Fibroblast of skin of left quadriceps (primary cell): ENCODE data around the gene DLG2.
A peak's percentile ranks its signal among the peaks of the same experiment; 100 is the strongest.

Experiments used
- DNase-seq, 2 experiments: peaks; one replicate each; pipeline ENCODE4 v3.0.0-alpha.2; 2013; ENCODE audit warnings: low read depth in 2 of 2

Gene DLG2

DNA sequence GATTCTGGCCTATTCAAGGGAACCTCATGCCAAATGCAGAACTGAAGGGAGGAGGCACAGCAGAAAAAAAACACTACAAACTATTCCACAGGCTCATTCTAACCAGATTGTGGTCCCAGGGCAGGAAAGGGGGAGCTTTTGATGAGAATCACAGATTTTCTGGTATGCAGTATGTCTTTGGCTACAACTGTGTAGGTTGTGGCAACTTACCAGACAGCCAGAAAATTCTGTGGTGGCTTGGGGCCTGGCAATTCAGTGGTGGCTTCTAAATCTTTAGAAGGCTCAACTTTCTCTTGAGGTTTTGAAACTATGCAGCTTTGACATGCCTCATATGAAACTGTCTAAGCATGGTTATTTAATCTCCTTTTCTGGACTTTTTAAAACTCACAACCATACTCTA, 1490.2 kb downstream of the DLG2 start:
- DNase-seq: peak; percentile 20 to 24

DNA sequence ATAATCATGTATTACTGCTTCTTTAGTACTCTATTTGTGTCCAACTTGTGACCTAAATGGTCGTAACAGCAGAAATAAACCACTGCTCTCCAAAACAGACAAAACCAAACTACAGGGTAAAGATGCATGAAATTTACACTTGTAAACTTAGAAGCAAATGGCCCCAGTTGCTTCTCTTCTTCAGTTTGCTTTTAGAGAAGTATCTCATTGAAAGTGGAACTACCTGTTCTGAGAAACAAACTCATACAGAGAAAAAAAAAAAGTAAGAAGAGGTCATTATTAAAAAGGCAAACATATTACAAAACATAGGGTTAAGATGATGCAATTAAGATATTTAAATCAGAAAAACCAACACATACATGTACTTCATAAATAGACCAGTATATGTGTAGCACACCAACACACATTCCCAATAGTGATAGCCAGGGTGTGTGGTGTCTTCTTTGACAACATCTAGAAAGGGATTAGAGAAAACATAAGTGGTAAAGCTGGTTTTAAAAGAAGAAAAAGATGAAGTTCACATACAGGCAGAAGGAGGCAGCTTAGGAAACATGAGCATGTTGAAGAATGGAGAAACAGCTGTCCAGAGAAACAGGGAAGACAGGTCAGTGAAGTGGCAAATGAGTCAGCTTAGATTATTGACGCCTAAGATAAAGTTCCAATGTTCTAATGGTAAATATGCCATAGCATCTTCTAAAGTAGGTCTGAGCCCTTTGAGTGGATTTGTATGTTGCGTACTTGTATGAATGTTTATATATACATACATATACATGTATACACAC, 1496.3 kb downstream of the DLG2 start:
- DNase-seq: no peak

DNA sequence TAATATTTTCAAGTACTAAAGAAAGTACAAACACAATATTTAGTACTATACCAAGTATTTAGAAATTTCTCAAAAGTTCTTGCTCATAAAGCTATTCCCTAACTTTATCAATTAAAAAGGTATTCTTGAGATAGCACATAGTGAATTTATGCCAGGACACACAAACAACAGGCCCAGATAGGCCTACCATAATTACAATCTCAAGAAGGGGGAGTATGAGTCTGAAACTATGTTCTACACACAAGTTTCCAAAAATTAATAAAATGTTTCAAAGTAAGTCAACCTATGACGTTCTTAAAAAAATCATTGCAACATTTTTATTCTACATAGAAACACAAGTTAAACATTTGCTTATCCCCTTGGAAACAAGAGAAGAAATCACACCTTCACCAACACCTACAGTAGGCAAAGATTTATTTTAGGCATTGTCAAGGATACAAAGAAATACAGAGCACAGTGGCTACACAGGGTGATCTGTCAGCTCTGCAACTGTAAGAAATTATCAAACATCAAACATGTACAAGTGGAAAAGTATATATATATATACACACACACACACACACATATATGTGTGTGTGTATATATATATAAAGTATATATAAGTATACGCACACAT, 1497.1 kb downstream of the DLG2 start:
- no peak for DNase-seq

DNA sequence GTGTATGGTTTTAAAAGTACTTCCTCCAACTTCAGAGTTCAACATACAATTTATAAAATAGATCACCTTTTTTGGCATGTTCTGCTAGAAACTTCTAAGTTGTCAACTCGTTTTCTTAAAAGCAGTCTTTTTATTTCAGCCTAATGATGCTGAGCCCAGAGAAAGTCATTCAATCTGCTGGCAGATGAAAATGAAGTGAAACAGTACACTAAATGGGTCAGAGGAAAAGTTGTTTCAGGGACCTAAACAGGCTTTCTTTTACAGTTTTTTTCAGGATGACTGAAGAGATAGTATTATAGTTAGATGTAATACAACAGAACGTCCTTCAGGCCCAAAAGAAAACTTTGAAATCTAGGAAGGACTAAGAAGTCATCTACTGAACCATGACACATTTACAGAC, 1498.3 kb downstream of the DLG2 start:
- no peak for DNase-seq

DNA sequence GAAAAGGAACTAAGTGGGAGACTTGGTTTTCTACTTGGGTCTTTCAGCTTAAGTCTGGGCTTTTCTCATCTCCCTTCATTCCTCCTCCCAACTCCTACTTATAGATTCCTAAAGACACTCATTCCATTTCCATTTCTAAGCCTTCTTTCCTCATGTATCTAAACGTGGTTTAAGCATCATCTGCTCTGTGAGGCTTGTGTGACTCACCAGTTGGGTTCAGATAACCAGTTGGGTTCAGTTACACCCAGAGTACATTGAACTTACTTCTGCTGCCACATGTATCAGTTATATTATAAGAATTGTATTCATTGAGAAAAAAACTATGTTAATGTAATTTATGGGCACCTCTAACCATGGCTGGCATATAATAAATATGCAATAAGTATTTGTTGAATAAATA, 1509.8 kb downstream of the DLG2 start:
- DNase-seq: no peak

DNA sequence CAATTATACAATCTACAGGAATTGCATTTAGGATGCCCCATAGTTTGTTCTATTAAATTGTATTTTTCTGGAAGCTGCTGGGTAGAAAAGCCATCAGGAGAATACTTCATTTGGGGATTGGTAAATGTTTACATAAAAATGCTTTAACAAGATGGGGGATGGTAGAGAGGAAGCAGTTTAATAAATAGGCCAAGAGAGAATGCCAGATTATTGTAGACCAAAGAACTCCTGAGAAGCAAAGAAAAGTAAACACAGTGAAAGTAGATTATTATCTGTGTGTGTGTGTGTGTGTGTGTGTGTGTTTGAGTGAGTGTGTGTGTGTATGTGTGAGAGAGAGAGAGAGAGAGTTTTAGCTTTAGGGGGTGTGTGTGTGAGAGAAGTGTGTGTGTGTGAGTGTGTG, 1520.6 kb downstream of the DLG2 start:
- DNase-seq: no peak

DNA sequence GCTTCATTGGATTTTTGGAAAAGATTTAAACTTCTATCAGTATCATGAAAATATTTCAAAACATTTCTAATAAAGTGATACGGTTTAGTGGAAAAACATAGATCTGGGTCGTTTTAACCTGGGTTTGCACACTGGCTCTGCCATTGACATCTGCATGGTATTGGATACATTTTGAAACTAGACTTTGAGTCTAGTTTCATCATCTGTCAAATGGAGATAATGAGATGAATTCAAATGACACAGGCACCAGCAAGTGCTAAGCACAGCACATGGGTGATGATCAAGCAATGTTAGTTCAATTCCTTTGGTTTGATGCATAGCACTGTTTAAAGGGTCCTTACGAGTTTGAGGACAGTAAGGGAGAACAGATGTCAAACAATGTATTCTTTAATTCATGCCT, 1522.0 kb downstream of the DLG2 start:
- no peak for DNase-seq

DNA sequence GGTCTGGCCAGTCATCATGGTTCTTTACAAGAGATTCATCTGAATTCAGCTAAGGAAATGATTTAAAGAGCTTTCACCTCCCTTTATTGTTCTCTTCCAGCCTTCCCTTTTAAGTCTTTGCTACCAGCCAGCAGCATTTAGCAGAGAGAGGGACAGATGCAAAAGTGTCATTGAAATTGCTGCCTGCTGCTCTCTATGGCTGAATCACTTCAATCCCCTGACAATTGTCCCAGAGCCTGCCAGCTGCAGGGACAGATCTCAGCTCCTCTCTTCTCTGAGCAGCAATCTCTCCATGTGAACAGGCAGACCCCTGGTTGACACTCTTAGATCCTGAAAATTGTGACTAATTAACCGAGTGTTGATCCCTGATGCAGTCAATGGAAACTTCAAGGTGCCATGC, 1524.0 kb downstream of the DLG2 start:
- no peak for DNase-seq

DNA sequence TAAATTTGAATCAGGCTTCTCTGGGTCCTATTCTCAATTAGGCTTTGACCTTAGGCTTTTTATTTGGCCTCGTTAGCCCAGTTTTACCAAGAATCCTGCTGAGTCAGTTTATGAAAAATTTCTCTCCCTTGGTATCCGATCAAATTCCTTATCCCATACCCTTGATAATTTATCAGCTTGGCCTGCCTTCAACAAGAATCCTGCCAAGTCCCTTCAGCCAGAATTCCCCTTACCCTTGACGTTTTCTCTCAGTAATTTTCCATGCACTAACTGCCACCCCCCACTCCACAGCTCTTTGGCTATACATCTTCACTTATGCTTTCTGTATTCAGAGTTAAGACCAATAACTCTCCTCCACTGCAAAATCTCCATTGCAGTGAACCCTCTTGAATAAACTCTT, 1530.0 kb downstream of the DLG2 start:
- peak in 1 of 2 experiments; percentile 1 for DNase-seq

DNA sequence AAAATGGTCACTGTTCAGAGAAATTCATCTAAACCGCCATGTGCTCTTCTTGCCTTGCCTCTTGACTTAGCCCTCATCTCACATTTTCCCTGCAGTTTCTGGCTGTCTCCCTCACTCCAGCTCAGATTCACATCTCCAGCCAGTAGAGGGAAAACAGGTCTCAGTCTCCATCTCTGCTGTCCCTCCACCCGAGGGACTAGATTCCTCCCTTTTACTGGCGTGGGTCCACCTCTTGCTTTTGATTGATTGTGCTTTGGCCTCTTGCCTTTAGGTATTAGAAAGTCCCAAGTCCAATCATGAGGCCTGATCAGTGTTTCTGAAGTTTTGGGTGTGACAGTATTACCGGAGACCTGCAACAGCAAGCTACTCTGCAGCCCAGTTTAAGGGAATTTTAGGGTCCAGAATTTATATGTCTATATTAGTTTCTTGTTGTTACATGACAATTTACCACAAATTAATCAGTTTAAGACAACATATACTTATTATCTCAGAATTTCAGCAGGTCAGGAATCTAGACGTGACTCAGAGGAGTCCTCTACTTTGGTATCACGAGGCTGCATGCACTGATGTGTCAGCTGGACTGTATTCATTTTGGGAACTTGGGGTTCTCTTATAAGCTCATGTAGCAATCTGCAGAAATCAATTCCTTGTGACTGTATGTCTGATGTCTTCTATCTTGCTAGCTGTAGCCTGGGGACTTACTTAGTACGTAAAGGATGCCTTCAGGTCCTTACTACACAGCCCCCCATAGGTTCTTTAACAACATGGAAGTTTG, 1535.7 kb downstream of the DLG2 start:
- DNase-seq: no peak

DNA sequence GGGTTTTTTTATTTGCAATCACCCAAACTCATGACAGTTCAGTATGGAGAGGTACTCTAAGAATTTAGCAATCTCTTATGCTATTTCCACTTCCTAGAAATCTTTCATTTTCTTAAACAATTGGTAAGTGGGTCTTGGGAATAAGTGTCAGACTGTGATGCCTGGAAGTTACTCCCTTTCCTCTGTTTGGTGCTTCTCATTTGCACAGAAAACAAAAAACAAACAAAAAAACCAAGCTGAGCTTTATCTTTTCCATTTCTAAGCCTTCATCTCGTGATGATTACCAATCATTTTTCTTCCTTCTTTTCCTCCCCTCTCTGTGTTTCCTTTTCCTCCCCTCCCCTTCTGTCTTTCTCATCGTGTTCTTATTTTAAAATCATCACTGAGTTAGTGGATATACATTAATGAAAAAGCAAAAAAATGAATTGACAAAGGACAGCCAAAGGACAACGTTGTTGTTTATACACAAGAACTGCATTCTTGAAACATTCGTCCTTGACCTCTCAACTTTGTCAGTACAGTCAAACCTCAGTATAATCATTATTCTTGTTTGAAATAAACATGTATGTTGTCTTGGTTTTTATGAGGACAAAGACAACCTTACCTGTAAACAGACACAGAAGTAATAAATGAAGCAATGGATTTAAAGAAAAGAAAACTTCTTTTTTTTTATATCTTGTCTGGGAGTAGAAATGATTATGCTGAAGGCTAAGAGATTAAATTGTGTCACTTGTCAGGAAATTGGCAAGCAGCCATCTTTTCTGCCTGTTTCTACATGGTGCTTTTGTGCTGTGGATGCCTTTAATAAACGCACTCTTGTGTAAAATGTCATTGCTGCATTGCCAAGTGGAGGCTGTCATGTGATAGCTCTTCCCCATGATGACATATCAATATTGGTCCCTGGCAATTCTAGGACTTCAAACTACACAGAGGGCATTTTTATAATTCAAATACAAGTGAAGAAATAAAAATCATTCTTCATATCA, 1537.8 kb downstream of the DLG2 start:
- no peak for DNase-seq

DNA sequence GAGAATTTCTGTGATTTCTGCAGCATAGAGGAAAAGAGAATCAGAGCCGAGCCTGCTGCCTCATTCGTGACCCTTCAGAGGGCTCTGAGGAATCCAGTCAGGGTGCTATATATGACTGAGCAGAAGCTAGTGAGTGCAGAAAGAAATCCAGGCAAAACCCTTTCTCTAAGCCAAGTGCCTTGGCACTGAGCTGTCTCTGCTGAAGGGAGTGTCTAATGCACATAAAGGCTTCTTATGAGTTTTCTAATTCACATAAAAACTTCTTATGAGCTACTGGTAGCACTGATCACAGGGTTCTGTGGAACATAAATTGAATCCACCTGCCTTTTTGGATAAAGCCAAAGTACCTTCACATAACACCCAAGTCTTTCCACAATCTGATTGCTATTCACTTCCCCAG, 1555.3 kb downstream of the DLG2 start:
- DNase-seq: no peak

DNA sequence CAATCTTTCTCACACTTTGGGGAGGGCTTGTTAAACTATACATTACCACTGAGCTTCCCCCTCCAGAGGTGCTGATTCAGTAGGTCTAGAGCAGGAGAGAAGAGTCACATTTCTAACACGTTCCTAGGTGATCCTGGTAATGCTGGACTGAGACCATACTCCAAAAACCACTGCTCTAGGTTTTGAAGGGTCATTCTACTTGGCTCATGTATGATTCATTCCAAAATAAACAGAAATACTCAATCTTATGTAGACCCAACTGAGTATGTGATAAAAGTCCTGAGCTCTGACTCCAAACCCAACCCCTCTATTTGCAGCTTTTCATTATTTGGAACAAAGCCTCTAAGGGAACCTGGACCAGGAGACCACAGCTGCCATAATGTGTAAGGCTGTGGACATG, 1558.1 kb downstream of the DLG2 start:
- no peak for DNase-seq

DNA sequence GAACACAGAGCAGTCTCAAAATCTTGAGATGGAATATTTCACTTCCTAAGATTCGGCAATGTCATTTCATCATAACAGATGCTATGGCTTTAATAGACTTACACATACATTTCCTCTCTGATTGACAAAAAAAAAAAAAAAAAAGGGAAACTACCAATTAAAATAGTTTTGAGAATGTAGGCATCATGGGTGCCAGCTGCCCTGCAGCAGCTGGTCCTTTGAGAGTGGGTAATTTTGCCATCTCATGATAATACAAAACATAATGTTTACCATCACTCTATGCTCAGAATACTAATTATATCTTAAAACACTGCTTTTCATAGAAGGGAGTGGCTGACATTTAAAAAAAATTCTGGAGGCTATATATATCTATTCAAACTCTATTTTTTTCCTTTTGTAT, 1565.4 kb downstream of the DLG2 start:
- DNase-seq: no peak

DNA sequence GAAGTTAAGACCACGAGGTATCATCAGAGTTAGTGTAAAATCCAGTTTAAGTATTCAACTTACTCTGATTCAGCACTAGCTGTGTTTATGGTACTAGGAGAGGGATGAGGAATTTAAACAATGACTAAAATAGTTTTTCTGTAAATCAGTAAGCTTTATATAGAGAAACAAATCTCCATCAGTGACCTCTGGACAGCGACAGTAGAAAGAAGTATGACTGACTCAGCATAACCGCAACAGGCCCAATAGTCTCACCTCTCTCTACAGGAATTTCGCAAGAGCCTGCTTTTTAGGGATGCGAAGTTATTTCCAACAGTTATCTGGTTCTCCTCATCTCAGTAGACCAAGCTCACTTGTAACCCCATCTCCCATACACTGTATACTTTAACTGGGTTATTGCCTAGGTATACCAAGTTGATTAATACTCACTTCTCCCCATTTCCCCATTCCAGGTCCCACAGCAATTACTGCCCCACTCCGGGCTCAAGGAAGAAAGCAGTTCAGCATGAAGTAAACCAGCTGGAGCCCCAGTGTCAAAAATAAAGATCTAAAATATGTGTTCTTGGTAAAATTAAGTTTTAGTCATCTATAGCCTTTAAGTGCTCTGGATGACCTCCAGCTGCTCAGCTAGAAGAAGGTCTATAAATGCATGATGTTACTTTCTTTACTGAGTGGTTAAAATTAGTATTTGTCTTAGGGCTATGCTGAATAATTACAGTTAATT, 1570.3 kb downstream of the DLG2 start:
- no peak for DNase-seq

DNA sequence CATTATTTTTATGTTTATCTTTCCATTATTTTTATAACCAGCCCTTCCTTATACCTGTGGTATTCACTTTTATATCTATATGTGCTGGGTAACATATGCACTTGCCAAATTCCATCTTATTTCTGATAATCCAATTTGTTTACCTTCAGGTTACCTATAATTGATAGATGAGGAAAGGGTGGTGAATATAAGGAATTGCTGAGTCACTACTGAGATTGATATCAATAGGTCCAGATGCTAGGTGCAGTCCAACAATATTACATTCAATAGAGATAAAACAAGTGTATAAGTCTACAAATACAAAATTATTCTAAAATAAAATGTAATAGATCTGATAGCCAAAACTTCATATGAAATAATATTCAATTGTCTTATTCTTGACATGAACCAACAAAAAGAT, 1582.0 kb downstream of the DLG2 start:
- no peak for DNase-seq

DNA sequence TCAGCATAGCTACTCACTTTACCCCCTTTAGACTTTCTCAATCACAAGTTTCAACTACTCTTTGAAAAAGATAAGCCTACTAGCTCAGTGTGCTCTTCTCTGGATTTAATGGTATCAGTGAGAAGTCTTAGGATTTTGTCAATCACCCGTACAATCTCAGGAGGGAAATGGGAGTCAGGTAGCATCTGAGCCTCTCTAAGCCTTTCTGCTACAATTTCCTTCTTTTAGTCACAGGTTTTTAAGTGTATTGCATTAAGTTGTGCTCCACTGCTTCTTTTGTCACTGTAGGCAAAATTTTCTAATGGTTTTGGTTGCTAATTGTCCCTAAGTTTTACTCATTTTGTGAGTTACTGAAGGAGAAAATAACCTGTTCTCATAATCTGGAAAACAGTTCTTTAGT, 1582.4 kb downstream of the DLG2 start:
- DNase-seq: no peak

DNA sequence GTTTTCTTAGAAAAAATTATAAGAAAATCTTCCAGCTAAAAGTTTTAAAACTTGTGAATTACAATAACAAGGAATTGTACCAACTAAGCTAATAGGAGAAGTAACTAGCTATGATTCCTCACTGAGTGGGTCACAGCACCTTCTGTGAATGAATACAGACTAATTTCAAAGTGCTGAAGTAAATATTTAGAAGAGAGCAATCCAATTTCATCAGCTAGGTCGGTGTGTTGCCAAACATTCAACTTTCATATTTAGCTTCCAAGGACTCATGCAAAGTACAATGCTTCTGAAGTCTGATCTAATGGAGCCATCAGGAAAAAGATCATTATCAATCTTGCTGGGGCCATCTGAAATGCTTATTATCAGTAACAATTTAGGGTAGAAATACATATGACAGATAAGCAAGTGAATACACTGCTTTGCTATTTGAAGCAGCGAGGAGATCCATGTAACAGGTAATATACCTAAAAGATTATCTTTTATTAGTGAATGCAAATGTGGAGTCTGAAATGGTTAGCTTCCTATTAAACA, 1590.4 kb downstream of the DLG2 start:
- DNase-seq: no peak

DNA sequence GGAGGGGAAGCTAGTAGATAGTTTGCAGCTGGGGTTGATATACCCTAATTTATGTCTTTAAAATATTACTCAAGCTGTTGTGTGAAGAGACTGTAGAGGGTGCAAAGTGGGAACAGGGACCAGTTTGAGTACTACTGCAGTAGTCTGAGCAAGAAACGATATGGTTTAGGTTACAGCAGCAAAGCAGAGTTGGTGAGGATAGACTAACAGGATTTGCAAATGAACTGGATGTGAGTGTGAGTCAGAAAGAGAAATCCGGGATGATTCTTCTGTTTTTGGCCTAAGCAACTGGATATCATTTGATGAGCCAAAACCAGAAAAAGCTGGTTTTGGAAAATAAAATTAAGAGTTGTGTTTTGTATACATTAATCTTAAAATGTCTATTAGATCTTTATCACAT, 1591.5 kb downstream of the DLG2 start:
- DNase-seq: no peak

DNA sequence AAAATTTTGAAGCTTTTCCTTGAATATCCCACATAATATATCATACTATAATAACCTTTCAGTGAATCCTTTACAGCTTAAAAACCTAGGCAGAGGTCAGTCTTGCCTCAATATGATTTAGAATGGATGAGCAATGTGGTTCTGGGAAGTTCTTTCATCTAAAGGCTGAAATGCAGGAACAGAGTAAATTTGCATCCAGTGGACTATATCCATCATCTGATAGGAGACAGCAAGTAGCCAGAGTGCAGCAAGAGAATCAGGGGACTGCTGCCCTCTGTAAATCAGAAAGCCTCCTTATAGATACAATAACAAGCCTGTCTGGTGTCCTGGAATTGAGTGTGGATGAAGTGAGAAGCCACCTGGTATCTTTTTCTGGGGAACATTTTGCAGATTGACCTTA, 1592.7 kb downstream of the DLG2 start:
- no peak for DNase-seq

DNA sequence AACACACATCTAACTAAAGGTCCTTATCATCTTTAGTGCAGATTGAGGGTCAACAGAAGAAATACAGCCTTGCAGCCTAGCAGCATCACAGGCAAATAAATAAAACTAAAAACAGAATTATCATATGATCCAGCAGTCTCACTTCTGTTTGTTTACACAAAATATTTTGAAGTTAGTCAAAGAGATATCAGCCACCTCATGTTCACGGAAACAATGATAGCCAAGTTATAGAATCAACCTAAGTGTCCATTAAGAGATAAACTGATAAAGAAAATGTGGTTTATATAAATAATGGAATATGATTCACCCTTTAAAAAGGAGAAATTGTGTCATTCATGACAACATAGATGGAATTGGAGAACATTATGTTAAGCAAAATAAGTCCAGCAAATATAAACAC, 1602.9 kb downstream of the DLG2 start:
- DNase-seq: no peak
